NT2/D1 (cell line): ENCODE results near the gene FOXJ2.
"Not testable (repeated sequence)": the region's sequence is repeated elsewhere in the genome, so short reads cannot be mapped to it uniquely, and the experiment has no call there.

Experiments used
- DNase-seq: peaks from one replicate; pipeline ENCODE4 v3.0.0-alpha.2; 2011; ENCODE audit warnings: low read depth, low spot score
- H3K27me3 ChIP-seq: 2 replicates; pipeline ENCODE4 v1.6.0; 2011; ENCODE audit warnings: mild to moderate bottlenecking; ENCODE audit not compliant: insufficient read length, insufficient read depth
- H3K36me3 ChIP-seq: 2 replicates; pipeline ENCODE4 v1.6.1; 2011; ENCODE audit warnings: mild to moderate bottlenecking, low read length, mixed read lengths; ENCODE audit not compliant: insufficient read depth, insufficient read length
- H3K4me1 ChIP-seq: 2 replicates; pipeline ENCODE4 v1.5.1; 2011; ENCODE audit not compliant: insufficient read depth, insufficient read length
- H3K4me3 ChIP-seq: 2 replicates; pipeline ENCODE4 v1.5.1; 2011; ENCODE audit warnings: low read depth; ENCODE audit not compliant: insufficient read length
- H3K9ac ChIP-seq: 2 replicates; pipeline ENCODE4 v1.6.0; 2011; ENCODE audit warnings: low read depth; ENCODE audit not compliant: insufficient read length
- H3K9me3 ChIP-seq: 2 replicates; pipeline ENCODE4 v1.5.1; 2011; ENCODE audit warnings: mild to moderate bottlenecking, low read length; ENCODE audit not compliant: insufficient read depth
- SUZ12 ChIP-seq: IDR thresholded peaks from 2 replicates; pipeline ENCODE4 v1.6.1; 2011; ENCODE audit not compliant: insufficient read length, insufficient read depth; ENCODE audit errors: extremely low read depth
- YY1 ChIP-seq: IDR thresholded peaks from 2 replicates; pipeline ENCODE4 v1.6.1; 2011; ENCODE audit not compliant: insufficient read length, insufficient read depth
- ZNF274 ChIP-seq: IDR thresholded peaks from 2 replicates; pipeline ENCODE4 v1.6.1; 2011; ENCODE audit warnings: mild to moderate bottlenecking, low read depth, low read length

The FOXJ2 gene

GRCh38 chr12:8032242-8033152 lies at the start of gene FOXJ2:
TSS of gene FOXJ2 (plus strand) at chr12:8032716. CDS start at chr12:8039833, 7,117 bp downstream.
- TF ChIP-seq SUZ12 (no peak), YY1 (no peak), ZNF274 (no peak)
- Histone ChIP-seq H3K27me3 (no peaks in the 10 kb centered on the region), H3K4me3 (peak within 1 kb of the TSS; percentile 89), H3K4me1 (peaks cover 21% of the 10 kb centered on the region), H3K9ac (peak within 1 kb of the TSS; percentile 96), H3K36me3 (peaks cover 6% of the 10 kb centered on the region), H3K9me3 (no peaks in the 10 kb centered on the region)
- DNase-seq: peak; percentile 70

GRCh38 chr12:7983019-7983418 lies 49.5 kb upstream of the FOXJ2 start:
- not testable (repeated sequence) for H3K9ac ChIP-seq, H3K4me1 ChIP-seq, DNase-seq, H3K27me3 ChIP-seq, H3K4me3 ChIP-seq, H3K9me3 ChIP-seq
- H3K36me3 ChIP-seq: peaks cover 21% of the 10 kb centered on the region

- H3K9ac ChIP-seq, H3K27me3 ChIP-seq, H3K4me3 ChIP-seq, H3K4me1 ChIP-seq, H3K9me3 ChIP-seq, DNase-seq: not testable (repeated sequence)
- H3K36me3 ChIP-seq: peaks cover 18% of the 10 kb centered on the region
Observed at GRCh38 chr12:7983460-7983859, 49.1 kb upstream of the FOXJ2 start.

- TF ChIP-seq YY1: no peak
- no peak for TF ChIP-seq ZNF274
- TF ChIP-seq SUZ12: no peak
- H3K9ac ChIP-seq: no peak overlapping the region
Observed at GRCh38 chr12:7984900-7985299, 47.6 kb upstream of the FOXJ2 start.

GRCh38 chr12:7985802-7986418 lies 46.6 kb upstream of the FOXJ2 start:
- H3K4me1 ChIP-seq: no peaks in the 10 kb centered on the region
- H3K4me3 ChIP-seq: no peak overlapping the region
- no peak overlapping the region for H3K9ac ChIP-seq
- no peaks in the 10 kb centered on the region for H3K9me3 ChIP-seq
- no peaks in the 10 kb centered on the region for H3K27me3 ChIP-seq
- peaks cover 15% of the 10 kb centered on the region for H3K36me3 ChIP-seq
- no peak for DNase-seq
- TF ChIP-seq SUZ12 (no peak), ZNF274 (no peak), YY1 (no peak)

More at GRCh38 chr12:7984900-7985299, 47.6 kb upstream of the FOXJ2 start:
- no peaks in the 10 kb centered on the region for H3K9me3 ChIP-seq
- peaks cover 15% of the 10 kb centered on the region for H3K36me3 ChIP-seq
- H3K27me3 ChIP-seq: no peaks in the 10 kb centered on the region
- no peak overlapping the region for H3K4me3 ChIP-seq
- no peak for DNase-seq
- no peaks in the 10 kb centered on the region for H3K4me1 ChIP-seq

GRCh38 chr12:7989827-7990491 lies 42.6 kb upstream of the FOXJ2 start:
- Histone ChIP-seq H3K4me1 (no peaks in the 10 kb centered on the region), H3K36me3 (no peaks in the 10 kb centered on the region), H3K4me3 (no peak overlapping the region), H3K27me3 (no peaks in the 10 kb centered on the region), H3K9me3 (no peaks in the 10 kb centered on the region), H3K9ac (no peak overlapping the region)
- no peak for TF ChIP-seq YY1
- DNase-seq: no peak

- Histone ChIP-seq H3K9me3 (peaks cover 3% of the 10 kb centered on the region), H3K27me3 (no peaks in the 10 kb centered on the region), H3K9ac (no peak overlapping the region), H3K4me1 (no peaks in the 10 kb centered on the region), H3K4me3 (no peak overlapping the region), H3K36me3 (no peaks in the 10 kb centered on the region)
- no peak for DNase-seq
- no peak for TF ChIP-seq SUZ12
- no peak for TF ChIP-seq YY1
- no peak for TF ChIP-seq ZNF274
Observed at GRCh38 chr12:7991535-7991934, 41.0 kb upstream of the FOXJ2 start.
